Panc1 (cell line): ENCODE data around the gene HEYL. TPM values are rescaled to one million over a fixed set of nuclear protein-coding genes. Genes with fewer than 3 reads are reported as not detected.

Experiments
- ATAC-seq: fragments of 200-7000 bp; cut with Tn5 transposase; 2 replicates; pipeline ENCODE4 v1.9.1; 2020; ENCODE audit warnings: mild to moderate bottlenecking, moderate library complexity
- BruUV-seq: library from RNA; stranded (reverse); fragments of 400-500 nt; replicated peaks from 2 replicates; lab custom pipeline; 2021; lab: Mats Ljungman, UMichigan
- CTCF ChIA-PET: fragments of 300-600 bp; sonication (Branson Sonifier 250); formaldehyde crosslinking; loops from one replicate; lab custom pipeline; 2022; ENCODE audit warnings: antibody characterized with exemption; lab: Charles Lee
- POLR2A ChIA-PET: fragments of 300-600 bp; sonication (Branson Sonifier 250); formaldehyde crosslinking; loops from one replicate; lab custom pipeline; 2022; ENCODE audit warnings: antibody characterized with exemption; lab: Charles Lee
- DNase-seq: peaks from one replicate; pipeline ENCODE4 v3.0.0-alpha.2; 2010; ENCODE audit warnings: low read depth, low spot score
- H3K27ac ChIP-seq: 2 replicates; pipeline ENCODE4 v1.5.1; 2011; ENCODE audit warnings: mild to moderate bottlenecking, low read length, inconsistent platforms
- H3K27me3 ChIP-seq: fragments of 200-500 bp; sonication (Bioruptor generic); 2 replicates; pipeline ENCODE4 v1.6.0; 2014; ENCODE audit warnings: low read length, inconsistent platforms; ENCODE audit not compliant: control insufficient read depth, insufficient read depth
- H3K36me3 ChIP-seq: fragments of 200-500 bp; sonication (Bioruptor generic); 2 replicates; pipeline ENCODE4 v1.5.1; 2014; ENCODE audit warnings: inconsistent platforms, mild to moderate bottlenecking, low read length, moderate library complexity; ENCODE audit not compliant: control insufficient read depth, insufficient read depth
- H3K4me1 ChIP-seq: 2 replicates; pipeline ENCODE4 v1.5.1; 2011; ENCODE audit warnings: inconsistent platforms, mild to moderate bottlenecking, low read length, moderate library complexity; ENCODE audit not compliant: control insufficient read depth, insufficient read depth
- H3K4me3 ChIP-seq, 2 experiments: 2 replicates each; pipeline ENCODE4 v1.5.1; 2011 to 2012; ENCODE audit warnings: low read depth in 2 of 2, low read length in 2 of 2, mild to moderate bottlenecking in 2 of 2, inconsistent platforms in 1 of 2, moderate library complexity in 1 of 2
- H3K9me3 ChIP-seq: fragments of 200-500 bp; sonication (Bioruptor generic); 2 replicates; pipeline ENCODE4 v1.5.1; 2014; ENCODE audit warnings: low read depth, mild to moderate bottlenecking, inconsistent platforms, low read length, moderate library complexity; ENCODE audit not compliant: control insufficient read depth, insufficient read depth
- CTCF ChIP-seq: fragments of 450-650 bp; IDR thresholded peaks from 2 replicates; pipeline ENCODE4 v1.5.1; 2017; ENCODE audit warnings: mild to moderate bottlenecking
- POLR2AphosphoS5 ChIP-seq: IDR thresholded peaks from 2 replicates; pipeline ENCODE4 v1.6.1; 2012; ENCODE audit warnings: mild to moderate bottlenecking, low read depth, low read length, moderate library complexity
- REST ChIP-seq, 2 experiments: IDR thresholded peaks; 2 replicates each; pipeline ENCODE4 v1.6.1; 2011 to 2012; ENCODE audit warnings: low read depth in 2 of 2, control low read depth in 1 of 2, low read length in 1 of 2, mild to moderate bottlenecking in 1 of 2, moderate library complexity in 1 of 2; ENCODE audit not compliant: insufficient read depth in 1 of 2
- SIN3A ChIP-seq: IDR thresholded peaks from 2 replicates; pipeline ENCODE4 v1.6.1; 2012; ENCODE audit warnings: low read depth, mild to moderate bottlenecking, low read length, moderate library complexity, borderline replicate concordance; ENCODE audit not compliant: insufficient read depth
- TCF7L2 ChIP-seq: IDR thresholded peaks from 2 replicates; pipeline ENCODE4 v1.6.1; 2011; ENCODE audit warnings: mild to moderate bottlenecking, low read depth, low read length, inconsistent platforms
- in situ Hi-C: cut with HindIII; loops from 2 replicates; pipeline ENCODE4 v1.10.0; 2016; ENCODE audit warnings: low sequenced_read_pairs, low pct_unique_long_range_greater_than_20kb
- intact Hi-C: fragments of 100-400 bp; cut with micrococcal nuclease; formaldehyde crosslinking; loops from one replicate; pipeline ENCODE4 v1.10.0; 2022; ENCODE audit not compliant: unreplicated experiment
- total RNA-seq: library from RNA; stranded (reverse); gene quantifications from one replicate; pipeline ENCODE4 v1.2.1, GENCODE V29; 2021; ENCODE audit not compliant: unreplicated experiment

The HEYL gene
- total RNA-seq, 1 experiment from 2014 or later, result 2.3 TPM

GRCh38 chr1:39642796-39643195, 3.4 kb upstream of the HEYL start:
- no peak for TF ChIP-seq CTCF
- no peak for TF ChIP-seq SIN3A
- TF ChIP-seq TCF7L2, result no peak
- TF ChIP-seq POLR2AphosphoS5, result no peak
- TF ChIP-seq REST (IDR thresholded peaks at IDR 0.05; ENCODE audit: insufficient read depth in 1 of 2, low read depth in 2 of 2, low read length in 1 of 2), result no peak
- H3K27ac ChIP-seq, result no peak overlapping the region
- CTCF ChIA-PET, result no interaction called here
- POLR2A ChIA-PET, result no interaction called here
- H3K4me1 ChIP-seq, result peaks cover 2% of the 10 kb centered on the region; the same call in 1 of the 2 replicates
- no TSS peak for BruUV-seq
- intact Hi-C loops, result no loop called here
- H3K4me3 ChIP-seq, result no peak overlapping the region
- DNase-seq (no peak), ATAC-seq (no peak)
- no peaks in the 10 kb centered on the region for H3K36me3 ChIP-seq
- in situ Hi-C loops, result no loop called here
- no peaks in the 10 kb centered on the region for H3K27me3 ChIP-seq
- no peaks in the 10 kb centered on the region for H3K9me3 ChIP-seq

GRCh38 chr1:39640861-39641260, 1.4 kb upstream of the HEYL start:
- H3K36me3 ChIP-seq, result no peaks in the 10 kb centered on the region
- TF ChIP-seq POLR2AphosphoS5 (no peak), SIN3A (no peak), TCF7L2 (no peak), CTCF (no peak), REST (IDR thresholded peaks at IDR 0.05; ENCODE audit: insufficient read depth in 1 of 2, low read depth in 2 of 2, low read length in 1 of 2) (no peak)
- 0 out of 2 replicates have a peak, but pooled peaks cover 2% of the 10 kb centered on the region for H3K4me1 ChIP-seq
- CTCF ChIA-PET, result interaction anchor here (0.6 to 1.3 kb wide), 3 partner anchors 9 to 232 kb away, joined by 3 read pairs; no protein-coding TSS in a partner anchor
- no TSS peak for BruUV-seq
- no peaks in the 10 kb centered on the region for H3K27me3 ChIP-seq
- ATAC-seq (no peak), DNase-seq (no peak)
- POLR2A ChIA-PET, result no interaction called here
- intact Hi-C loops (no loop called here), in situ Hi-C loops (no loop called here)
- H3K27ac ChIP-seq, result no peak overlapping the region
- no peak overlapping the region for H3K4me3 ChIP-seq
- H3K9me3 ChIP-seq, result no peaks in the 10 kb centered on the region
